GM12872 (cell line): Measurements from ENCODE around the gene PTPRZ1.

Source experiments
- CTCF ChIP-seq: IDR thresholded peaks from 3 replicates; pipeline ENCODE4 v1.5.1; 2011; ENCODE audit warnings: low read depth, mild to moderate bottlenecking, low read length, moderate library complexity; ENCODE audit not compliant: insufficient read depth

Gene PTPRZ1

GRCh38 chr7:121875203-121875602 is 2.2 kb downstream of the PTPRZ1 start:
- TF ChIP-seq CTCF, result no peak

- TF ChIP-seq CTCF, result no peak
These were observed 3.9 kb downstream of the PTPRZ1 start for GRCh38 chr7:121876656-121877500.

GRCh38 chr7:121878918-121879464 is 6.0 kb downstream of the PTPRZ1 start:
- no peak for TF ChIP-seq CTCF

- TF ChIP-seq CTCF, result no peak
These were observed 6.6 kb downstream of the PTPRZ1 start for GRCh38 chr7:121879544-121879943.

- TF ChIP-seq CTCF, result no peak
These were observed 9.8 kb downstream of the PTPRZ1 start for GRCh38 chr7:121882731-121883130.

GRCh38 chr7:121885166-121885920 is 12.4 kb downstream of the PTPRZ1 start:
- TF ChIP-seq CTCF, result no peak

GRCh38 chr7:121887634-121888033 is 14.7 kb downstream of the PTPRZ1 start:
- no peak for TF ChIP-seq CTCF
